ENCODE results near the gene PTPRG. TPM values are rescaled to one million over a fixed set of nuclear protein-coding genes. Genes with fewer than 3 reads are reported as not detected.

Gene PTPRG
- total RNA-seq, 4 donors from 2014 or later: 8.4 to 37.3 (median 14.9) TPM

- intact Hi-C loops (cut with DNase I; ENCODE audit: low total_unique reads): no loop called here
- WGBS, 2 donors: 84 to 94% methylated on average over 7 of the region's 7 CpGs
- TF ChIP-seq CTCF (IDR thresholded peaks at IDR 0.05) (no peak), POLR2A (IDR thresholded peaks at IDR 0.05) (no peak)
- no peak for DNase-seq (ENCODE audit: low spot score in 2 of 2)
- no peak overlapping the region for H3K4me3 ChIP-seq (ENCODE audit: low read depth, poor library complexity, severe bottlenecking)
Observed at GRCh38 chr3:61862614-61863289, 301.4 kb downstream of the PTPRG start.

GRCh38 chr3:61863579-61863978 is 302.2 kb downstream of the PTPRG start:
- intact Hi-C loops (cut with DNase I; ENCODE audit: low total_unique reads): no loop called here
- no peak for DNase-seq (ENCODE audit: low spot score in 2 of 2)
- 76 to 87% methylated on average over 1 of the region's 1 CpG for WGBS, 2 donors
- H3K4me3 ChIP-seq (ENCODE audit: low read depth, poor library complexity, severe bottlenecking): no peak overlapping the region
- TF ChIP-seq CTCF (IDR thresholded peaks at IDR 0.05): no peak
- TF ChIP-seq POLR2A (IDR thresholded peaks at IDR 0.05): no peak

- DNase-seq (ENCODE audit: low spot score in 2 of 2): no peak
- no peak overlapping the region for H3K4me3 ChIP-seq (ENCODE audit: low read depth, poor library complexity, severe bottlenecking)
- TF ChIP-seq POLR2A (IDR thresholded peaks at IDR 0.05) (no peak), CTCF (IDR thresholded peaks at IDR 0.05) (no peak)
- intact Hi-C loops (cut with DNase I; ENCODE audit: low total_unique reads): no loop called here
- 83 to 88% methylated on average over 1 of the region's 1 CpG for WGBS, 2 donors
Observed at GRCh38 chr3:61864886-61865285, 303.5 kb downstream of the PTPRG start.

- 90 to 93% methylated on average over 6 of the region's 6 CpGs for WGBS, 2 donors
- no peak overlapping the region for H3K4me3 ChIP-seq (ENCODE audit: low read depth, poor library complexity, severe bottlenecking)
- no peak for DNase-seq (ENCODE audit: low spot score in 2 of 2)
- no peak for TF ChIP-seq CTCF (IDR thresholded peaks at IDR 0.05)
- no peak for TF ChIP-seq POLR2A (IDR thresholded peaks at IDR 0.05)
- intact Hi-C loops (cut with DNase I; ENCODE audit: low total_unique reads): no loop called here
Observed at GRCh38 chr3:61865466-61866152, 304.2 kb downstream of the PTPRG start.

GRCh38 chr3:61866153-61866542 is 304.8 kb downstream of the PTPRG start:
- WGBS, 2 donors: 78 to 94% methylated on average over 2 of the region's 2 CpGs
- DNase-seq (ENCODE audit: low spot score in 2 of 2): no peak
- no peak overlapping the region for H3K4me3 ChIP-seq (ENCODE audit: low read depth, poor library complexity, severe bottlenecking)
- intact Hi-C loops (cut with DNase I; ENCODE audit: low total_unique reads): no loop called here
- no peak for TF ChIP-seq CTCF (IDR thresholded peaks at IDR 0.05)
- TF ChIP-seq POLR2A (IDR thresholded peaks at IDR 0.05): no peak
